C4-2B (cell line): ENCODE data around the gene FZD8.

Experiments used
- ZFX ChIP-seq: fragments of 450-650 bp; IDR thresholded peaks from 2 replicates; pipeline ENCODE4 v1.6.1; 2017
- TF ChIP-seq, protein P1 (sequence below): fragments of 450-650 bp; conservative IDR thresholded peaks from 2 replicates; pipeline ENCODE4 v1.5.1; 2017; ENCODE audit warnings: mild to moderate bottlenecking

DNA sequence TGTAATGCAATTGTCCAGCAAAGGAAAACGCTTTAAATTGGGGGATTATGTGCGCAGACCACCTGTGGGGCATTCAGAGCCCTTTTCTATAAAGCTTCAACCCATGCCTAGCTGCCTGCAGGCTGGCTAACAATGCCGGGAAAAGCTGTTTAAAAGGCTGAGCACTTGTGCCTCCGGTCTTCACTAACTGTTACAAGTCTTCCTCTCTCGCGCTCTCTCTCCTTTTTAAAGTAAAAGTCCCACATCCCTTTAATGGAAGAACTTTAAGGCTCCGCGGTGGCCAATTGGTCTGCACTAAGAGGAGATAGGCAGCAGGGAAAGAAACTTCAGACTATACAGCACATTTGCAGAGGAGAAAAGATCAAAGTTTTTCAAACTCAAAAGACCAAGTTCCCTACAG, 4.6 kb downstream of the FZD8 start:
- TF ChIP-seq, protein P1, sequence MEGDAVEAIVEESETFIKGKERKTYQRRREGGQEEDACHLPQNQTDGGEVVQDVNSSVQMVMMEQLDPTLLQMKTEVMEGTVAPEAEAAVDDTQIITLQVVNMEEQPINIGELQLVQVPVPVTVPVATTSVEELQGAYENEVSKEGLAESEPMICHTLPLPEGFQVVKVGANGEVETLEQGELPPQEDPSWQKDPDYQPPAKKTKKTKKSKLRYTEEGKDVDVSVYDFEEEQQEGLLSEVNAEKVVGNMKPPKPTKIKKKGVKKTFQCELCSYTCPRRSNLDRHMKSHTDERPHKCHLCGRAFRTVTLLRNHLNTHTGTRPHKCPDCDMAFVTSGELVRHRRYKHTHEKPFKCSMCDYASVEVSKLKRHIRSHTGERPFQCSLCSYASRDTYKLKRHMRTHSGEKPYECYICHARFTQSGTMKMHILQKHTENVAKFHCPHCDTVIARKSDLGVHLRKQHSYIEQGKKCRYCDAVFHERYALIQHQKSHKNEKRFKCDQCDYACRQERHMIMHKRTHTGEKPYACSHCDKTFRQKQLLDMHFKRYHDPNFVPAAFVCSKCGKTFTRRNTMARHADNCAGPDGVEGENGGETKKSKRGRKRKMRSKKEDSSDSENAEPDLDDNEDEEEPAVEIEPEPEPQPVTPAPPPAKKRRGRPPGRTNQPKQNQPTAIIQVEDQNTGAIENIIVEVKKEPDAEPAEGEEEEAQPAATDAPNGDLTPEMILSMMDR, result no peak
- no peak for TF ChIP-seq ZFX
